ENCODE data around the gene BCO1.

GRCh38 chr16:81291117-81291516 lies 52.6 kb downstream of the BCO1 start:
- TF ChIP-seq CTCF (conservative IDR thresholded peaks at IDR 0.05; ENCODE audit: low read depth, low read length) (no peak), FOS (IDR thresholded peaks at IDR 0.05; ENCODE audit: low read depth, low read length) (no peak), MAFK (IDR thresholded peaks at IDR 0.05; ENCODE audit: low read depth, low read length) (no peak), POLR2A (IDR thresholded peaks at IDR 0.05; ENCODE audit: low read depth, low read length) (no peak), BHLHE40 (IDR thresholded peaks at IDR 0.05; ENCODE audit: low read depth, low read length) (no peak), RAD21 (IDR thresholded peaks at IDR 0.05; ENCODE audit: low read length) (no peak), SMC3 (IDR thresholded peaks at IDR 0.05; ENCODE audit: low read depth, low read length) (no peak), USF2 (IDR thresholded peaks at IDR 0.05; ENCODE audit: low read depth, low read length) (no peak)

Data from IMR-90 (cell line).